NK-92 (cell line): ENCODE results near the gene NEK6.

Source experiments
- DNase-seq: peaks from one replicate; lab custom pipeline; 2025; ENCODE audit not compliant: unreplicated experiment; lab: John Stamatoyannopoulos, UW

The NEK6 gene

GRCh38 chr9:124392871-124393460, 135.2 kb downstream of the NEK6 start:
- DNase-seq = no peak

GRCh38 chr9:124394167-124394566, 136.4 kb downstream of the NEK6 start:
- no peak for DNase-seq

GRCh38 chr9:124394596-124394995, 136.8 kb downstream of the NEK6 start:
- DNase-seq = no peak

GRCh38 chr9:124395826-124396225, 138.1 kb downstream of the NEK6 start:
- DNase-seq = no peak

GRCh38 chr9:124398191-124398935, 140.6 kb downstream of the NEK6 start:
- no peak for DNase-seq

GRCh38 chr9:124399323-124399967, 141.7 kb downstream of the NEK6 start:
- no peak for DNase-seq

- DNase-seq = no peak
These were observed 142.5 kb downstream of the NEK6 start for GRCh38 chr9:124399968-124400940.
